NT2/D1 (cell line): Measurements from ENCODE around the gene TMEM11.

ENCODE experiments used
- DNase-seq: peaks from one replicate; pipeline ENCODE4 v3.0.0-alpha.2; 2011; ENCODE audit warnings: low read depth, low spot score
- H3K27me3 ChIP-seq: 2 replicates; pipeline ENCODE4 v1.6.0; 2011; ENCODE audit warnings: mild to moderate bottlenecking; ENCODE audit not compliant: insufficient read length, insufficient read depth
- H3K36me3 ChIP-seq: 2 replicates; pipeline ENCODE4 v1.6.1; 2011; ENCODE audit warnings: mild to moderate bottlenecking, low read length, mixed read lengths; ENCODE audit not compliant: insufficient read depth, insufficient read length
- H3K4me1 ChIP-seq: 2 replicates; pipeline ENCODE4 v1.5.1; 2011; ENCODE audit not compliant: insufficient read depth, insufficient read length
- H3K4me3 ChIP-seq: 2 replicates; pipeline ENCODE4 v1.5.1; 2011; ENCODE audit warnings: low read depth; ENCODE audit not compliant: insufficient read length
- H3K9ac ChIP-seq: 2 replicates; pipeline ENCODE4 v1.6.0; 2011; ENCODE audit warnings: low read depth; ENCODE audit not compliant: insufficient read length
- H3K9me3 ChIP-seq: 2 replicates; pipeline ENCODE4 v1.5.1; 2011; ENCODE audit warnings: mild to moderate bottlenecking, low read length; ENCODE audit not compliant: insufficient read depth
- SUZ12 ChIP-seq: IDR thresholded peaks from 2 replicates; pipeline ENCODE4 v1.6.1; 2011; ENCODE audit not compliant: insufficient read length, insufficient read depth; ENCODE audit errors: extremely low read depth
- YY1 ChIP-seq: IDR thresholded peaks from 2 replicates; pipeline ENCODE4 v1.6.1; 2011; ENCODE audit not compliant: insufficient read length, insufficient read depth
- ZNF274 ChIP-seq: IDR thresholded peaks from 2 replicates; pipeline ENCODE4 v1.6.1; 2011; ENCODE audit warnings: mild to moderate bottlenecking, low read depth, low read length

The TMEM11 gene

GRCh38 chr17:21186399-21187187, 27.4 kb downstream of the TMEM11 start:
- H3K36me3 ChIP-seq, result peaks cover 39% of the 10 kb centered on the region
- TF ChIP-seq YY1 (no peak), SUZ12 (no peak), ZNF274 (no peak)
- H3K9ac ChIP-seq, result no peak overlapping the region
- no peak for DNase-seq
- H3K4me3 ChIP-seq, result no peak overlapping the region
- H3K4me1 ChIP-seq, result peaks cover 2% of the 10 kb centered on the region
- H3K27me3 ChIP-seq, result no peaks in the 10 kb centered on the region
- no peaks in the 10 kb centered on the region for H3K9me3 ChIP-seq

- H3K27me3 ChIP-seq, result no peaks in the 10 kb centered on the region
- peaks cover 28% of the 10 kb centered on the region for H3K36me3 ChIP-seq
- H3K4me3 ChIP-seq, result no peak overlapping the region
- H3K9ac ChIP-seq, result no peak overlapping the region
- no peak for TF ChIP-seq YY1
- no peak for TF ChIP-seq SUZ12
- no peak for TF ChIP-seq ZNF274
- H3K4me1 ChIP-seq, result peaks cover 2% of the 10 kb centered on the region
- no peaks in the 10 kb centered on the region for H3K9me3 ChIP-seq
- no peak for DNase-seq
Observed at GRCh38 chr17:21185061-21185460, 28.9 kb downstream of the TMEM11 start.

GRCh38 chr17:21184570-21184969, 29.4 kb downstream of the TMEM11 start:
- no peaks in the 10 kb centered on the region for H3K9me3 ChIP-seq
- peaks cover 2% of the 10 kb centered on the region for H3K4me1 ChIP-seq
- TF ChIP-seq YY1 (no peak), ZNF274 (no peak), SUZ12 (no peak)
- no peak overlapping the region for H3K9ac ChIP-seq
- H3K27me3 ChIP-seq, result no peaks in the 10 kb centered on the region
- peaks cover 28% of the 10 kb centered on the region for H3K36me3 ChIP-seq
- no peak overlapping the region for H3K4me3 ChIP-seq
- DNase-seq, result no peak

GRCh38 chr17:21183468-21183867, 30.5 kb downstream of the TMEM11 start:
- no peak for TF ChIP-seq ZNF274
- no peak for TF ChIP-seq YY1
- no peak for TF ChIP-seq SUZ12
- DNase-seq, result no peak
- no peak overlapping the region for H3K9ac ChIP-seq
- peaks cover 20% of the 10 kb centered on the region for H3K36me3 ChIP-seq
- no peaks in the 10 kb centered on the region for H3K9me3 ChIP-seq
- H3K4me1 ChIP-seq, result peaks cover 2% of the 10 kb centered on the region
- no peaks in the 10 kb centered on the region for H3K27me3 ChIP-seq
- no peak overlapping the region for H3K4me3 ChIP-seq

GRCh38 chr17:21177854-21178600, 35.9 kb downstream of the TMEM11 start:
- Histone ChIP-seq H3K4me3 (no peak overlapping the region), H3K27me3 (no peaks in the 10 kb centered on the region), H3K9me3 (no peaks in the 10 kb centered on the region), H3K9ac (no peak overlapping the region), H3K4me1 (no peaks in the 10 kb centered on the region), H3K36me3 (peaks cover 21% of the 10 kb centered on the region)
- no peak for DNase-seq
- TF ChIP-seq SUZ12, result no peak
- TF ChIP-seq ZNF274, result no peak
- no peak for TF ChIP-seq YY1

- Histone ChIP-seq H3K27me3 (no peaks in the 10 kb centered on the region), H3K9me3 (no peaks in the 10 kb centered on the region), H3K4me1 (no peaks in the 10 kb centered on the region), H3K36me3 (peaks cover 25% of the 10 kb centered on the region), H3K4me3 (no peak overlapping the region), H3K9ac (no peak overlapping the region)
- no peak for DNase-seq
- TF ChIP-seq SUZ12 (no peak), YY1 (no peak), ZNF274 (no peak)
Observed at GRCh38 chr17:21177401-21177800, 36.6 kb downstream of the TMEM11 start.

- H3K4me1 ChIP-seq, result no peaks in the 10 kb centered on the region
- no peak for DNase-seq
- no peak overlapping the region for H3K4me3 ChIP-seq
- no peaks in the 10 kb centered on the region for H3K27me3 ChIP-seq
- H3K9me3 ChIP-seq, result no peaks in the 10 kb centered on the region
- peaks cover 27% of the 10 kb centered on the region for H3K36me3 ChIP-seq
- H3K9ac ChIP-seq, result no peak overlapping the region
- no peak for TF ChIP-seq YY1
- no peak for TF ChIP-seq SUZ12
- no peak for TF ChIP-seq ZNF274
Observed at GRCh38 chr17:21176773-21177395, 37.1 kb downstream of the TMEM11 start.
